Heart right ventricle (tissue), 16 donors: ENCODE data around the gene ZBTB12. TPM values are rescaled to one million over a fixed set of nuclear protein-coding genes. Genes with fewer than 3 reads are reported as not detected.

Source experiments
- ATAC-seq, 8 donors: fragments of 200-7000 bp; cut with Tn5 transposase; one replicate each; pipeline ENCODE4 v1.9.1; 2020; ENCODE audit warnings: mild to moderate bottlenecking in 8 of 8, moderate library complexity in 8 of 8, moderate number of reproducible peaks in 1 of 8
- DNase-seq, 2 donors: peaks; one replicate each; pipeline ENCODE4 v3.0.0-alpha.2; 2020
- H3K27ac ChIP-seq, 10 donors: fragments of 200-600 bp; sonication (generic) in 2 of 10; one replicate each; pipeline versions ENCODE4 v1.5.0 to v1.8.0; 2020 to 2022; ENCODE audit warnings: mild to moderate bottlenecking in 3 of 10
- H3K27me3 ChIP-seq, 7 donors: fragments of 200-600 bp; one replicate each; pipeline ENCODE4 v1.8.0; 2021 to 2022; ENCODE audit warnings: mild to moderate bottlenecking in 2 of 7
- H3K36me3 ChIP-seq, 9 donors: fragments of 200-600 bp; sonication (generic) in 1 of 9; one replicate each; pipeline versions ENCODE4 v1.5.0 to v1.8.0; 2020 to 2022; ENCODE audit warnings: mild to moderate bottlenecking in 2 of 9
- H3K4me1 ChIP-seq, 9 donors: fragments of 200-600 bp; sonication (generic) in 1 of 9; one replicate each; pipeline versions ENCODE4 v1.5.0 to v1.8.0; 2020 to 2022; ENCODE audit warnings: mild to moderate bottlenecking in 4 of 9
- H3K4me3 ChIP-seq, 10 donors: fragments of 200-600 bp; sonication (generic) in 2 of 10; one replicate each; pipeline versions ENCODE4 v1.5.0 to v1.8.0; 2020 to 2022; ENCODE audit warnings: mild to moderate bottlenecking in 7 of 10, moderate library complexity in 2 of 10
- H3K9me3 ChIP-seq, 11 donors: fragments of 200-600 bp in 10 of 11; sonication (generic) in 2 of 11; one replicate each; pipeline versions ENCODE4 v1.5.0 to v1.8.0; 2013 to 2022; ENCODE audit warnings: mild to moderate bottlenecking in 2 of 11, control low read depth in 1 of 11, moderate library complexity in 1 of 11
- WGBS, 2 donors: extraction: QIAGEN DNeasy Blood & Tissue Kit; methylation state at CpG; one replicate each; pipeline ENCODE4 v1.1.7; 2013; ENCODE audit warnings: inconsistent platforms in 1 of 2; 5-methylcytosine and 5-hydroxymethylcytosine counted together
- intact Hi-C, 10 donors: fragments of 100-400 bp; cut with DNase I; formaldehyde crosslinking; loops; one replicate each; pipeline versions ENCODE4 v1.11.1 to v1.14.2; 2022
- polyA plus RNA-seq, 2 donors: library from polyadenylated mRNA; stranded (reverse); fragments of 200-250 nt; gene quantifications; one replicate each; pipeline ENCODE4 v1.2.3, GENCODE V29; 2013
- total RNA-seq, 10 donors: library from RNA; stranded (reverse); fragmentation: NEBNext Ultra II Directional in 3 of 10; extraction: Animal tissue kit (Norgen Biotek cat#: 25700) in 3 of 10; gene quantifications; one replicate each; pipeline versions ENCODE4 v1.2.1 to v1.2.4, GENCODE V29; 2021 to 2023
- TF ChIP-seq, protein P1 (sequence below), 9 donors: fragments of 200-600 bp; sonication (generic) in 2 of 9; IDR thresholded peaks; one replicate each; pipeline versions ENCODE4 v1.5.0 to v1.8.0; 2021 to 2022; ENCODE audit warnings: antibody characterized with exemption in 9 of 9, mild to moderate bottlenecking in 5 of 9, moderate library complexity in 1 of 9
- donor health status: Arrhythmogenic right ventricular cardiomyopathy.
- donor health status: ischemic (EF 13 %, LVEDD 7.1; RV severe dilation, severe dysfunction).
- donor health status: healthy with polysubstance abuse.
- donor health status: DM: no; HTN: yes; CAD: no.
- donor health status: DM: no; HTN: no; CAD: no.
- donor health status: ischemic (EF 25% LVEDD 6.9; RV normal size, moderate dysfunction).
- donor health status: ischemic (EF 25% LVEDD 5.7; RV mildly dilated, moderate dysfunction).
- donor health status: healthy.
- donor health status: DM: yes; HTN: yes; CAD: no.
- donor health status: Ischemic cardiomyopathy.
- donor health status: ischemic (EF 35%, LVEDD 5.7; RV mildly dilated, moderate dysfunction).
- donor health status: nonischemic (EF 11% LVEDD 7.7; RV severe dilation, severe dysfunction).
- donor health status: DM: yes; HTN: yes; CAD: no.
- donor health status: PGD.
- donor health status: ischemic (EF 29% LVEDD 5.4; RV normal size, mild dysfunction).
- donor health status: nonischemic (EF 23%, LVEDD 6.1; RV moderate dilation, normal function).

Gene ZBTB12
- total and polyA plus RNA-seq, 12 donors, result 1.5 to 4.9 (median 2.6) TPM

DNA sequence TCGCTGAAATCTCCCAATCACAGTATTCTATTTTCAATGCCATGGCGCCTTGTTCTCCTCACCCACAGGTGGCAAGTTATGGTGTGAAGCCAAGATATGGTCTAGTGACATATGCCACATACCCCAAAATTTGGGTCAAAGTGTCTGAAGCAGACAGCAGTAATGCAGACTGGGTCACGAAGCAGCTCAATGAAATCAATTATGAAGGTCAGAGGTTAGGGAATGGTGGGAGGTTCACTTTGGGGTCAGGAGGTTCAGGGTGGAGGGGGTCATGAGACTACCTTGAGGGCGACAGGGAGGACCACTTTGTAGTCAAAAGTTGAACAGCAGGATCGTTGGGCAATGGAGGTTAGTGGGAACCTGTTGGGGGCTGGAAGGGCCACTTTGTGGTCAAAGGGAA lies 46.4 kb upstream of the ZBTB12 start:
- no peak for ATAC-seq
- TF ChIP-seq, protein P1, sequence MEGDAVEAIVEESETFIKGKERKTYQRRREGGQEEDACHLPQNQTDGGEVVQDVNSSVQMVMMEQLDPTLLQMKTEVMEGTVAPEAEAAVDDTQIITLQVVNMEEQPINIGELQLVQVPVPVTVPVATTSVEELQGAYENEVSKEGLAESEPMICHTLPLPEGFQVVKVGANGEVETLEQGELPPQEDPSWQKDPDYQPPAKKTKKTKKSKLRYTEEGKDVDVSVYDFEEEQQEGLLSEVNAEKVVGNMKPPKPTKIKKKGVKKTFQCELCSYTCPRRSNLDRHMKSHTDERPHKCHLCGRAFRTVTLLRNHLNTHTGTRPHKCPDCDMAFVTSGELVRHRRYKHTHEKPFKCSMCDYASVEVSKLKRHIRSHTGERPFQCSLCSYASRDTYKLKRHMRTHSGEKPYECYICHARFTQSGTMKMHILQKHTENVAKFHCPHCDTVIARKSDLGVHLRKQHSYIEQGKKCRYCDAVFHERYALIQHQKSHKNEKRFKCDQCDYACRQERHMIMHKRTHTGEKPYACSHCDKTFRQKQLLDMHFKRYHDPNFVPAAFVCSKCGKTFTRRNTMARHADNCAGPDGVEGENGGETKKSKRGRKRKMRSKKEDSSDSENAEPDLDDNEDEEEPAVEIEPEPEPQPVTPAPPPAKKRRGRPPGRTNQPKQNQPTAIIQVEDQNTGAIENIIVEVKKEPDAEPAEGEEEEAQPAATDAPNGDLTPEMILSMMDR (IDR thresholded peaks at IDR 0.05), result no peak
- Histone ChIP-seq H3K27ac (no peak overlapping the region), H3K36me3 (peaks cover 0 to 33% (median 12%) of the 10 kb centered on the region in 9 donors), H3K4me1 (peaks cover 0 to 18% (median 4%) of the 10 kb centered on the region in 9 donors), H3K4me3 (no peak overlapping the region), H3K27me3 (peaks cover 0 to 13% (median 0%) of the 10 kb centered on the region in 7 donors), H3K9me3 (no peaks in the 10 kb centered on the region)
- no peak for DNase-seq
- intact Hi-C loops, result loop anchor here in 2 of 10 donors (10.0 kb wide), 2 partner anchors 264 to 274 kb away; partner anchors contain the start of gene LY6G5C (in 1 of the 2)
- WGBS, 2 donors, result 81 to 84% methylated on average over 5 of the region's 5 CpGs

DNA sequence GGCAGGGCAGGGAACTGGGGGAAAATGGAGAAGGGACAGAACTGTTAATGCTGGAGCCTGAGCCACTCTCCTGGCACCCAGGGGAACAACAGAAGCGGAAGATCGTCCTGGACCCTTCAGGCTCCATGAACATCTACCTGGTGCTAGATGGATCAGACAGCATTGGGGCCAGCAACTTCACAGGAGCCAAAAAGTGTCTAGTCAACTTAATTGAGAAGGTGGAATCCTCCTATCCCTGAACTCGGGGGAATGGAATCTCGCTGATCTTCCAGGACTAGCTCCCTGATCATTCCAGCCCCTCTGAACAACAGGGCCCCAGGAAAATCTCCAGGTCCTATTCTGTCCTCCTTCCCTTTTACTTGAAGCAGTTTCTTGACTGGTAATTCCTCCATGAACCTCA lies 46.0 kb upstream of the ZBTB12 start:
- H3K36me3 ChIP-seq, result peaks cover 0 to 30% (median 8%) of the 10 kb centered on the region in 9 donors
- DNase-seq (no peak), ATAC-seq (no peak)
- WGBS, 2 donors, result 88 to 92% methylated on average over 4 of the region's 4 CpGs
- H3K4me1 ChIP-seq, result peaks cover 0 to 18% (median 4%) of the 10 kb centered on the region in 9 donors
- intact Hi-C loops, result loop anchor here in 2 of 10 donors (10.0 kb wide), 2 partner anchors 263 to 273 kb away; partner anchors contain the start of gene LY6G5C (in 1 of the 2)
- H3K27ac ChIP-seq, result no peak overlapping the region
- TF ChIP-seq, protein P1 (IDR thresholded peaks at IDR 0.05), result no peak
- no peak overlapping the region for H3K4me3 ChIP-seq
- H3K9me3 ChIP-seq, result no peaks in the 10 kb centered on the region
- peaks cover 0 to 17% (median 0%) of the 10 kb centered on the region in 7 donors for H3K27me3 ChIP-seq

DNA sequence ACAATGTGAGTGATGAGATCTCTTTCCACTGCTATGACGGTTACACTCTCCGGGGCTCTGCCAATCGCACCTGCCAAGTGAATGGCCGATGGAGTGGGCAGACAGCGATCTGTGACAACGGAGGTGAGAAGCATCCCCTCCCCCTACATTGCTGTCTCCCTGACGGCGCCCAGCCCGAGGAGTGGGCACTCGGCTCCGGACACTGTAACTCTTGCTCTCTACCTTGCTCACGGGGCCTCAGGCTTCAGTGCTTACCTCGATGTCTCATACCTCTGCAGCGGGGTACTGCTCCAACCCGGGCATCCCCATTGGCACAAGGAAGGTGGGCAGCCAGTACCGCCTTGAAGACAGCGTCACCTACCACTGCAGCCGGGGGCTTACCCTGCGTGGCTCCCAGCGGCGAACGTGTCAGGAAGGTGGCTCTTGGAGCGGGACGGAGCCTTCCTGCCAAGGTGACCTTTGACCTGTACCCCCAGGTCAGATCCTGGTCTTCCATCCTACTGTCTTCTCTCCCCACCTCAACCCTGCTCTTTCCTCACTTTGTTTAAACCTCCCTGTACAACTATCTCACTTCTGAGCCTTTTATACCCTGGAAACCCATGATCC lies 45.3 kb upstream of the ZBTB12 start:
- 84 to 86% methylated on average over 24 of the region's 24 CpGs for WGBS, 2 donors
- H3K9me3 ChIP-seq, result no peaks in the 10 kb centered on the region
- intact Hi-C loops, result loop anchor here in 2 of 10 donors (10.0 kb wide), 2 partner anchors 262 to 272 kb away; partner anchors contain the start of gene LY6G5C (in 1 of the 2)
- no peak overlapping the region for H3K27ac ChIP-seq
- DNase-seq (no peak), ATAC-seq (no peak)
- H3K27me3 ChIP-seq, result peaks cover 0 to 21% (median 0%) of the 10 kb centered on the region in 7 donors
- H3K4me3 ChIP-seq, result no peak overlapping the region
- H3K4me1 ChIP-seq, result peaks cover 0 to 18% (median 4%) of the 10 kb centered on the region in 9 donors
- H3K36me3 ChIP-seq, result peaks cover 0 to 27% (median 8%) of the 10 kb centered on the region in 9 donors
- TF ChIP-seq, protein P1 (IDR thresholded peaks at IDR 0.05), result no peak

DNA sequence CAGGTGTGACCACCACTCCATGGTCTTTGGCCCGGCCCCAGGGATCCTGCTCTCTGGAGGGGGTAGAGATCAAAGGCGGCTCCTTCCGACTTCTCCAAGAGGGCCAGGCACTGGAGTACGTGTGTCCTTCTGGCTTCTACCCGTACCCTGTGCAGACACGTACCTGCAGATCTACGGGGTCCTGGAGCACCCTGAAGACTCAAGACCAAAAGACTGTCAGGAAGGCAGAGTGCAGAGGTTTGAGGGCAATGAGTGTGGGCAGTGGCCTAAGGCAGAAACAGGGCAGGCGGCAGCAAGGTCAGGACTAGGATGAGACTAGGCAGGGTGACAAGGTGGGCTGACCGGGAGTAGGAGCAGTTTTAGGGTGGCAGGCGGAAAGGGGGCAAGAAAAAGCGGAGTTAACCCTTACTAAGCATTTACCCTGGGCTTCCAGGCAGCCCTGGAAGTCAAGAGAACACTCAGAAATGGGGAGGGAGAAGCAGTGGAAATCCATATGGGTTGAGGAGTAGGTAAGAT lies 44.5 kb upstream of the ZBTB12 start:
- WGBS, 2 donors, result 78 to 80% methylated on average over 11 of the region's 11 CpGs
- Histone ChIP-seq H3K9me3 (no peaks in the 10 kb centered on the region), H3K4me3 (peak overlapping the region in 6 of 10 donors; percentile 26 to 37 (median 30)), H3K27me3 (peaks cover 0 to 21% (median 0%) of the 10 kb centered on the region in 7 donors), H3K36me3 (peaks cover 0 to 20% (median under 1%) of the 10 kb centered on the region in 9 donors), H3K27ac (peak overlapping the region in 9 of 10 donors; percentile 7 to 85 (median 68)), H3K4me1 (peaks cover 0 to 18% (median 4%) of the 10 kb centered on the region in 9 donors)
- intact Hi-C loops, result loop anchor here in 2 of 10 donors (10.0 kb wide), 2 partner anchors 262 to 272 kb away; partner anchors contain the start of gene LY6G5C (in 1 of the 2)
- peak in 1 of 8 donors; percentile 6 for ATAC-seq
- no peak for DNase-seq
- TF ChIP-seq, protein P1 (IDR thresholded peaks at IDR 0.05), result no peak
